ENCODE data around the gene TNFRSF18.

Gene TNFRSF18

DNA sequence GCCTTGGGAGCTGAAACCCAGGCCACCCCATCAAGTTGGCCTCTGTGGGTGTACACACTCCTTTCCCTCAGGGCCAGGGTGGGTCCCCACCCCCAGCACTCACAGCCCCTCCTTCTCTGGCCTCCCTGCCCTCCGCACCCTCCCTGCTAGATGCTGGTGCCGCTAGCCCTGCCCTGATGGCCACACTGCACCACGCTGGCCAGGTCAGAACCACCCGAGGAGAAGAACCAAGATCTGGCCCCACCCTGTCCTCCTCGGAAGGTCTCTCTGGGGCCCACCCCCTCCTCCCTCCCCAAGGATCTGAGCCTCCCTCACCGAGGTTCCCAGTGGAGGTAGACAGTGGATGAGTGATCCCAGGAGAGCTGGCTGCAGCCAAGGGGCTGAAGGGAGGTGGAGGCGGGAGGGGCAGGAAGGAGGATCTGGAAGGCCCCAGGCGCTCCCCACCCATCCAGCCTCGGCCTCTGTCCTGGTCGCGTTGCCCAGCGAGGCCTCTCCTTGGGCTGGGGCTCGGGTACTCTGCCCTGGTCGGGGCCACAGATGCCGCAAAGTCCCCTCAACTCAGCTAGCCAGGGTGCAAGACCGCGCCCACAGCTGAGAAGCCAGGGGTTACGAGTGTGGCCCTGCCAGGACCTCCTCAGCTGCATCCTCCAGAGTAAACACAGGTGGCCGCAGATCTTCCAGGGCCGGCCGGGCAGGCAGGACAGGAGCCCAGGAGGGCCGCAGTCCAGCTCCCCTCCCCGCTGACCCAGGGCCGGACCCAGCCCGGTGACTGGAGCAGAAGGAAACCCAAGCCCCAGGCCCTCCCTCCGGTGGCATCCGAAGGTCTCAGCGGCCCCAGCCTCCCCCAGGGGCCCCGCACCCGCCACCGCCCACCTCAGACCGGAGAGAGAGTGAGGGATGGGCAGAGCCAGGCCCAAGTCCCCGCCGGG, 30.8 kb upstream of the TNFRSF18 start:
- TF ChIP-seq, protein P1, sequence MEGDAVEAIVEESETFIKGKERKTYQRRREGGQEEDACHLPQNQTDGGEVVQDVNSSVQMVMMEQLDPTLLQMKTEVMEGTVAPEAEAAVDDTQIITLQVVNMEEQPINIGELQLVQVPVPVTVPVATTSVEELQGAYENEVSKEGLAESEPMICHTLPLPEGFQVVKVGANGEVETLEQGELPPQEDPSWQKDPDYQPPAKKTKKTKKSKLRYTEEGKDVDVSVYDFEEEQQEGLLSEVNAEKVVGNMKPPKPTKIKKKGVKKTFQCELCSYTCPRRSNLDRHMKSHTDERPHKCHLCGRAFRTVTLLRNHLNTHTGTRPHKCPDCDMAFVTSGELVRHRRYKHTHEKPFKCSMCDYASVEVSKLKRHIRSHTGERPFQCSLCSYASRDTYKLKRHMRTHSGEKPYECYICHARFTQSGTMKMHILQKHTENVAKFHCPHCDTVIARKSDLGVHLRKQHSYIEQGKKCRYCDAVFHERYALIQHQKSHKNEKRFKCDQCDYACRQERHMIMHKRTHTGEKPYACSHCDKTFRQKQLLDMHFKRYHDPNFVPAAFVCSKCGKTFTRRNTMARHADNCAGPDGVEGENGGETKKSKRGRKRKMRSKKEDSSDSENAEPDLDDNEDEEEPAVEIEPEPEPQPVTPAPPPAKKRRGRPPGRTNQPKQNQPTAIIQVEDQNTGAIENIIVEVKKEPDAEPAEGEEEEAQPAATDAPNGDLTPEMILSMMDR (IDR thresholded peaks at IDR 0.05; ENCODE audit: control extremely low read depth, extremely low read depth, low read depth, missing control alignments) = no peak
- DNase-seq (ENCODE audit: extremely low spot score) = no peak
- ChIA-PET POLR2A (no interaction called here), CTCF (interaction anchor here (1.5 kb wide), 1 partner anchor 14 kb away, joined by 6 read pairs; no protein-coding TSS in a partner anchor)

DNA sequence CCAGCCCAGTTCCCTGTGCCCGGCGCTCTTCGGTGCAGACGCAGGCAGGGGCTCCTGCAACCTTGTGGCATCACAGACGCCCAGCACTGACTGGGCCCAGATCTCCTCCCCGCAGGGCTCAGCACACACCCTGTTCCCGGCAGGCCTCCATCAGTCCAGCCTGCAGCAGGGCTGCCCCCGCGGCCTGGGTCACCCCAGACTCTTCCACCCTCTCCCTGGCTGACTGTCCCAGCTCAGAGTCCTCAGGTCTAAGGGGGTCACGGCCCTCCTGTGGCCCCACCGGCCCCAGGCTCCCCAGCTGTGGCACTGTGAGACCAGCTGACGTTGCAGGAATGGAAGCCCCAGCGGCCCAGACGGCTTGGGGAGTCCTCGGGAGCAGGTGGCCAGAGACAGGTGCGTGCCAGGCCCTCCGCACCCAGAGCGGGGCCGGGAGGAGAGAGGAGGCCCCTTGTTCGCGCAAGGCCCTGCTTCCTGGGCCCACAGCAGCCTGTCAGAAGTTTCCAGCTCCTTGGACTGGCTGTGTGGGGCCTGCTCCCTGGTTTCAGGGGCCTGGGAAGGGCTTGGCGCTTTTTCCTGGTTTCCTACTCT, 29.9 kb upstream of the TNFRSF18 start:
- POLR2A ChIA-PET = interaction anchor here (0.6 kb wide), 1 partner anchor 101 kb away, joined by 5 read pairs; no protein-coding TSS in a partner anchor
- CTCF ChIA-PET = interaction anchor here (1.2 to 1.5 kb wide), 2 partner anchors 14 to 114 kb away, joined by 3 to 6 read pairs; no protein-coding TSS in a partner anchor
- DNase-seq (ENCODE audit: extremely low spot score) = no peak
- TF ChIP-seq, protein P1 (IDR thresholded peaks at IDR 0.05; ENCODE audit: control extremely low read depth, extremely low read depth, low read depth, missing control alignments) = no peak

DNA sequence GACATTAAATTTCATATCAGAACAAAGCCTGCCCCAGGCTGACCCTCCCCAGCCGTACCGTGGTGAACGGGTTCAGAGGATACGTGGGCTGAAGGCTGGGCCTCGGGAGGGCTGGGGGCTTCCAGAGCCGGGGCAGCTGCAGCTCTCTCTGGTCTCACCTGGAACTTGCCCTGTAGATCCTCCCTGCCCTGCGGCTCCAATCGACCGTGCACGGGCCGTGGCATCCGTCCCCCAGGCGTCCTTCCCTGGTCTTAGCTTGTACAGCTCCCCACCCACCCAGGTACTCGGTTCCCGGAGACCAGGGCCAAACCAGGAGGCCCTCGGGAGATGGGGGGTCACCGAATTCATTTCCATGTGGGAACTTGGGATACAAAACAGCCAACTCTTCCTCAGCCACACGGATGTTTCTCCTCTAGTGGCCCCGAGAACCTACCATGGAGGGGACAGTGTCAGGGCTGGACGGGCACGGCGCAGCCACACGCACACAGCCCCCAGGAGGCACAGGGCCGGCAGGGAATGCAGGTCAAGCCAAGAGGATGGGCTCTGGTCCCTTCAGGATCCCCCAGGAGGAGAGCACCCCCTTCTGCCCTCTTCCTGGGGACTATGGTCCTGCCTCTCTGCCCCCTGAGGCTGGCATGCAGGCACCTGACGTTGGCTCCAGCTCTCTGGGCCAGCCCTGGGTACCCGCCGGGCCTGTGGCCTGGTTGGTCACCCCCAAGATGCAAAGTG, 28.8 kb upstream of the TNFRSF18 start:
- ChIA-PET POLR2A (interaction anchor here (0.6 kb wide), 1 partner anchor 689 kb away, joined by 3 read pairs; no protein-coding TSS in a partner anchor), CTCF (interaction anchor here (1.2 kb wide), 1 partner anchor 113 kb away, joined by 3 read pairs; no protein-coding TSS in a partner anchor)
- no peak for DNase-seq (ENCODE audit: extremely low spot score)
- TF ChIP-seq, protein P1 (IDR thresholded peaks at IDR 0.05; ENCODE audit: control extremely low read depth, extremely low read depth, low read depth, missing control alignments) = no peak

DNA sequence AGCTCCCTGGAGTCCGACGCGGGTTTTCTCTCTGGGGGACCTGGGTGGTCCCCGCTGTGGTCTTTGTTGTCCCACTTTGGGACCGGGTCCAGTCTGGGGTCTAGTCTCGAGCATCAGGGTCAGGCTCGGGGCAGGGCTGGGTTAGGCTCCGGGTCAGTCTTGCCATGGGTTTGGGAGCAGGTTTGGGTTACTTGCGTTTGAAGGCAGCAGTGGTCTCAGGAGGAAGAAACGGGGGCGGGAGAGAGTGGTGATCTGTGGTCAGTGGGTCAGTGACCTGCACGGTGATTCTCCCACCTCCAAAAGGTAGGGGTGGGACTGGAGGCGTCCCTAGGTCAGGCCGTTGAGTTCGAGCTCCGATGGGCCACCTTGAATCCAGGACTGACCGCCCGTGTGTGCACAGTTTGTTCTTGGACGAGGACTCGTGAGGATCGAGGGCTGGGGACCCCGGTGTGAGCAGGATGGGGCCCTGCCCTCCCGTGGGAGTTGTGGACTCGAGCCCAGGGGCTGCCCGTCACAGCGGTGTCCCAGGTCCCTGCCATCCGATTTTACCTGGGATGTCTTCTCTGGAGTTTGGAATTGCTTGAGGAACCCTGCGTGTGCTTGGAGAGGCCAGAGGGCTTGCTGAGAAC, 27.9 kb upstream of the TNFRSF18 start:
- POLR2A ChIA-PET = interaction anchor here (0.6 kb wide), 1 partner anchor 690 kb away, joined by 3 read pairs; no protein-coding TSS in a partner anchor
- no peak for DNase-seq (ENCODE audit: extremely low spot score)
- TF ChIP-seq, protein P1 (IDR thresholded peaks at IDR 0.05; ENCODE audit: control extremely low read depth, extremely low read depth, low read depth, missing control alignments) = no peak
- CTCF ChIA-PET = no interaction called here

DNA sequence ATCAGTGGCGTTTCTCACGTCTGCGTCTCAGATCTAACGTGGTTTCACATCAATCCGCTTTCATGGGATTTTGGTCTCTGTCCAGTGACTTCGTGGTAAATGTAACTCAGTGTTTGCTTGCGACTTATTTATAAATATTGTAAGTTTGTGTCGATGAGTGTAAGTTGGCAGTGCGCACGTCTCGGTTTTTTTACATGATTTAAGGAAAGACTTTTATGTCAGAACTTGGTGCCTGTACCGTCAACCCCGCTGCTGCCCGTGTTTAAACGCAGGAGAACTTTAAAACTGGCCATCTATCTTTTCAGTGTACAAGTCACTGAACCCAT, 27.1 kb upstream of the TNFRSF18 start:
- CTCF ChIA-PET = no interaction called here
- TF ChIP-seq, protein P1 (IDR thresholded peaks at IDR 0.05; ENCODE audit: control extremely low read depth, extremely low read depth, low read depth, missing control alignments) = no peak
- POLR2A ChIA-PET = no interaction called here
- no peak for DNase-seq (ENCODE audit: extremely low spot score)
